Esophagus squamous epithelium (tissue), 4 donors: Measurements from ENCODE around the gene SCGB3A1.

ENCODE experiments used
- POLR2A ChIP-seq, 4 donors: fragments of 450-650 bp; IDR thresholded peaks; one replicate each; pipeline ENCODE4 v1.6.1; 2017; ENCODE audit warnings: antibody characterized with exemption in 4 of 4, mild to moderate bottlenecking in 4 of 4, moderate library complexity in 3 of 4
- TF ChIP-seq, protein P1 (sequence below), 6 experiments: fragments of 450-650 bp in 4 of 6; fragments of 200-600 bp in 2 of 6; sonication (generic) in 2 of 6; IDR thresholded peaks; one replicate each; pipeline ENCODE4 v1.5.1; 2016 to 2019; ENCODE audit warnings: antibody characterized with exemption in 6 of 6, mild to moderate bottlenecking in 4 of 6, moderate library complexity in 4 of 6

DNA sequence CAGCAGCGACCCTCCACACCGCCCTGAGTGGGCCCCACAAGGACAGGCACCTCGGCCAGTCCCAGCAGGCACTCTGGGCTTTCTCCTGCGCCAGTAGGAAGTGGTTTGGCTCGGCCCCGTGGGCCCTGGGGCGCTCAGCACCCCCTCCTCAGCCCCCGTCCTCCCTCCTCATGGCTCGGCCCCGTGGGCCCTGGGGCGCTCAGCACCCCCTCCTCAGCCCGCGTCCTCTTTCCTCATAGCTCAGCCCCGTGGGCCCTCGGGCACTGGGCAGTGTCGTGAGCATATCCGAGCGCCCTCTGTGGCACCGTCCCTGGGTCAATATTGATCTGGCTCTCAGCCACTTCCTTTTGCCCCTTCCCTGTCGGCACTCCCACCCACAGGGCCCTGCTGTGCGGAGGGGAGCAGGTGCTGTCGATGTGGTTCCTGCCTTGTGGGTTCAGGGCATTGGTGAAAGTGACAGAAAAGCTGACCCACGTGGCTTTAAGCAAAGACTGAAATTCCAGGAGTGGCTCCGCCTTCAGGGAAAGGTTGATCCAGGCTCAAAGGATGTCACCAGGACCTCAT is 5.5 kb upstream of the SCGB3A1 start:
- TF ChIP-seq, protein P1, sequence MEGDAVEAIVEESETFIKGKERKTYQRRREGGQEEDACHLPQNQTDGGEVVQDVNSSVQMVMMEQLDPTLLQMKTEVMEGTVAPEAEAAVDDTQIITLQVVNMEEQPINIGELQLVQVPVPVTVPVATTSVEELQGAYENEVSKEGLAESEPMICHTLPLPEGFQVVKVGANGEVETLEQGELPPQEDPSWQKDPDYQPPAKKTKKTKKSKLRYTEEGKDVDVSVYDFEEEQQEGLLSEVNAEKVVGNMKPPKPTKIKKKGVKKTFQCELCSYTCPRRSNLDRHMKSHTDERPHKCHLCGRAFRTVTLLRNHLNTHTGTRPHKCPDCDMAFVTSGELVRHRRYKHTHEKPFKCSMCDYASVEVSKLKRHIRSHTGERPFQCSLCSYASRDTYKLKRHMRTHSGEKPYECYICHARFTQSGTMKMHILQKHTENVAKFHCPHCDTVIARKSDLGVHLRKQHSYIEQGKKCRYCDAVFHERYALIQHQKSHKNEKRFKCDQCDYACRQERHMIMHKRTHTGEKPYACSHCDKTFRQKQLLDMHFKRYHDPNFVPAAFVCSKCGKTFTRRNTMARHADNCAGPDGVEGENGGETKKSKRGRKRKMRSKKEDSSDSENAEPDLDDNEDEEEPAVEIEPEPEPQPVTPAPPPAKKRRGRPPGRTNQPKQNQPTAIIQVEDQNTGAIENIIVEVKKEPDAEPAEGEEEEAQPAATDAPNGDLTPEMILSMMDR (IDR thresholded peaks at IDR 0.05) = no peak
- no peak for TF ChIP-seq POLR2A (IDR thresholded peaks at IDR 0.05)
